SK-N-MC (cell line): ENCODE results near the gene PTX4.
A peak's percentile ranks its signal among the peaks of the same experiment; 100 is the strongest.

ENCODE experiments used
- EZH2 ChIP-seq: fragments of 200-600 bp; sonication (generic); IDR thresholded peaks from one replicate; pipeline ENCODE4 v1.6.1; 2017; ENCODE audit warnings: antibody characterized with exemption
- FOXP2 ChIP-seq: optimal IDR thresholded peaks from 2 replicates; pipeline ENCODE3; 2011; ENCODE audit warnings: mild to moderate bottlenecking, moderate library complexity; ENCODE audit not compliant: insufficient read depth; ENCODE audit errors: extremely low read length, control extremely low read depth
- POLR2AphosphoS5 ChIP-seq: IDR thresholded peaks from 2 replicates; pipeline ENCODE4 v1.6.1; 2012; ENCODE audit warnings: mild to moderate bottlenecking, low read depth, low read length, borderline replicate concordance

DNA sequence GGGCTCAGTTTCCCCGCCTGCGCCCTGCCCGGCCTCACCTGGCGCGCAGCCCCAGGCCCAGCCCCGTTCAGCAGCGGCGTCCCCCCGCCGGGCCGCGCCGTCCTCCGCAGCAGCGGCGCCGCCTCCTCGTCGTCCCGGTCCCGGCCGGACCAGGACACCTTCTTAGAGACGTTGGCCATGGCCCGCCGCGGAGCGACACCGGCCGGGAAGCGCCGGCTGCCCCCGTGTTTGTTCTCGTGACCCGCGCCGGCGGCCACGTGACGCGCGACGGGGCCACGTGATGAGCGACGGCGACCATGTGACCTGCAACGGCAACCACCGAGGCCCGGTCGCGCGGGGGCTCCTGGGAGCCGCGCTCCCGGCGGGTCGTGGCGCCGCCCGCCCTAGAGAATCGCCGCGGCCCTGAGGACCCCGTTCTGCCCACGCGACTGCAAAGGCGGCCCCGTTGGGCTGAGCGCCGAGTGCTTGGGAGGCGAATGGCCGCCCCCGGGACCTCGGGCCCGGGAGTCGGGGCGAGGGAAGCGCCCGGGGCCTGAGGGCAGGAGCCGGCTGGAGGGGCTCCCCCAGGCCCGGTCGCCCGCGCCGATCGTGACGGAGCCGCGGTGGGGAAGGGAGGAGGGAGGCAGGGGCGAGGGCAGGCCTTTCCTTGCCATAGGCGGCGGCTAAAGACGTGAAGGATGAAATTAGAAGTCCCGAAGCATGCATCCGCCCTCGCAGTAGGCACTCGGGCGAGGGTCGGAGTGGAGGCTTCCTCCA, 13.8 kb downstream of the PTX4 start, which contains the start of gene CLCN7:
- TF ChIP-seq EZH2 (no peak), POLR2AphosphoS5 (peak; percentile 80), FOXP2 (peak; percentile 47)
